RWPE2 (cell line): ENCODE data around the gene TMEM120A.

Experiments used
- ATAC-seq: fragments of 200-7000 bp; cut with Tn5 transposase; 3 replicates; pipeline ENCODE4 v1.9.1; 2021; ENCODE audit warnings: low read depth
- DNase-seq: peaks from one replicate; pipeline ENCODE4 v3.0.0-alpha.2; 2020; ENCODE audit warnings: low spot score
- H3K27ac ChIP-seq: fragments of 450-650 bp; 2 replicates; pipeline ENCODE4 v1.5.1; 2017; ENCODE audit warnings: mild to moderate bottlenecking; ENCODE audit not compliant: poor library complexity, severe bottlenecking
- H3K27me3 ChIP-seq: fragments of 250-450 bp; sonication (Bioruptor Pico); 2 replicates; pipeline ENCODE4 v1.5.1; 2021; ENCODE audit warnings: mild to moderate bottlenecking, moderate library complexity; ENCODE audit not compliant: insufficient read depth, poor library complexity, severe bottlenecking
- H3K36me3 ChIP-seq: fragments of 250-450 bp; sonication (Bioruptor Pico); 2 replicates; pipeline ENCODE4 v1.5.1; 2020; ENCODE audit warnings: low read depth, mild to moderate bottlenecking, moderate library complexity
- H3K4me1 ChIP-seq: fragments of 250-450 bp; sonication (Bioruptor Pico); 2 replicates; pipeline ENCODE4 v1.5.1; 2021; ENCODE audit warnings: mild to moderate bottlenecking, moderate library complexity; ENCODE audit not compliant: insufficient read depth, poor library complexity, severe bottlenecking
- H3K4me3 ChIP-seq: fragments of 250-450 bp; sonication (Bioruptor Pico); 2 replicates; pipeline ENCODE4 v1.5.1; 2021; ENCODE audit warnings: mild to moderate bottlenecking, moderate library complexity; ENCODE audit not compliant: severe bottlenecking
- H3K9me3 ChIP-seq: fragments of 250-450 bp; sonication (Bioruptor Pico); 2 replicates; pipeline ENCODE4 v1.5.1; 2021; ENCODE audit warnings: mild to moderate bottlenecking, moderate library complexity; ENCODE audit not compliant: severe bottlenecking
- CTCF ChIP-seq: fragments of 450-650 bp; IDR thresholded peaks from one replicate; pipeline ENCODE4 v1.5.1; 2017; ENCODE audit warnings: mild to moderate bottlenecking, moderate library complexity; ENCODE audit not compliant: poor library complexity, severe bottlenecking

The TMEM120A gene

DNA sequence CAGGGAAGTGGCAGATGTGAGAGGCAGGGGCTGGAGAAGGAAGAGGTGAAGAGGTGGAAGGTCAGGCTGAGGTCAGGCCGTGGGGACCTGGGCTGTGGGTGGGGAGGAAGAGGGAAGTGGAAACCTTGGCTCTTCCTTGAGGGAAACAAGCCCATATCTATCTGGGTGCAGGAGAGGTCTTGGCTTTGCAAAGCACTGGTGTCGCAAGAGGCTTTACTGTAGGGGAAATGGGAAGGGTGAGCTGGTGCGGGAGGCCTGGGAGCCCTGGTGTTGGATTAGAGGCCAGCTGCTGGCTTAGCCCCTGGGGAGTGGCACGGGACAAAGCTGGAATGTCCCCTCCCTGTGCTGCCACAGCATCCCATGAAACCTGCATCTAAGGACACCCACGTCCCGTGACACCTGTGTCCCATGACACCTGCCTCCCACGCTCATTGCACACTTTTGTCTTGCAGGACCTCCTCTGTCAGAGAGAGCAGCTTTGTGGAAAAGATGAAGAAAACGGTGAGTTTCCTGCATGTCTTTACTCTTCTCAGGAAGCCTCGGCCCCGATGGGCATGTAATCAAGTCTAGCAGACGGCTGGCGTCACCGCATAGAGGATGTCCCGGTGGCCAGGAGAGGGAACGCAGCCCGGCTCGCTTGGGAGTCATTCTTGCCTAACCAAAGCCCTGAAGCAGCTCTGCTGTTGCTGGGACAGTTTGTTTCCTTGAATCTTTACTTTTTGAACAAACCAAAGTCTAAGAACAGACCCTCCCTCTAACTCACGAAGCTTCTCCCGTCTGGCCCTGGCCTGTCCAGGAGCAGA, 22.2 kb downstream of the TMEM120A start:
- Histone ChIP-seq H3K27me3 (no peaks in the 10 kb centered on the region), H3K4me1 (no peaks in the 10 kb centered on the region), H3K4me3 (no peak overlapping the region), H3K9me3 (no peaks in the 10 kb centered on the region), H3K36me3 (peaks cover 11% of the 10 kb centered on the region; the same call in 1 of the 2 replicates), H3K27ac (no peak overlapping the region)
- TF ChIP-seq CTCF, result no peak
- no peak for ATAC-seq
- DNase-seq, result no peak

DNA sequence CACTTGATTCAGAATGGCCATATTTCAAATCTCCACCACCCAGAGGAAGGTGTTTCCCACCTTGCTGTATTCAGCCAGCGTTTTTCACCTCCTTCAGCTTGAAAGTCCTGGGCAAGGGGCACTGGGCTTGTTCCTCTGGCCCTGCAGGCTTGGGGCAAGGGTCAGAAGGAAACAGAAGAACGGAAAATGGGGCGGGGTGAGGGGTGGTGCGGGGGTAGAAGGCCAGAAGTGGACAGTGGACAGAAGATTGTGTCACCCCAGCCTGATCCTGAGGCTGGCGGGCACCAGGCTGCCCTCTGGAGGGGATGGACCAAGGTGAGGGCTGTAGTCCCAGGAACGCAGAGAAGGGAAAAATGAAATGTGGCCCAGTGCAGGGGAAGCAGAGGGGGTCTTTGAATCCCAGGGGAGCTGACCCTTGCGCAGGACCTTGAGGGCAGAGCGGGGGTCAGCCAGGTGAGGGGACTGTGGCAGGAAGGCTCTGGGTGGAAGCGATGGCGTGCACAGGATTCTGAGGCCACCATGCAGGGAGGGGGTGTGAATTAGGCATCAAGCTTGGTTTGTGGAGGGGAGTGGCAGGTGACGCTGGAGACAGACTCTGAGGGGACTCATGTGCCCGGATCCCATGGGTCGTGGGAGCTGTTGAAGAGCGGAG, 23.0 kb downstream of the TMEM120A start:
- Histone ChIP-seq H3K4me3 (no peak overlapping the region), H3K27ac (no peak overlapping the region), H3K9me3 (no peaks in the 10 kb centered on the region), H3K36me3 (peaks cover 11% of the 10 kb centered on the region; the same call in 1 of the 2 replicates), H3K27me3 (no peaks in the 10 kb centered on the region), H3K4me1 (no peaks in the 10 kb centered on the region)
- DNase-seq (no peak), ATAC-seq (no peak)
- no peak for TF ChIP-seq CTCF

DNA sequence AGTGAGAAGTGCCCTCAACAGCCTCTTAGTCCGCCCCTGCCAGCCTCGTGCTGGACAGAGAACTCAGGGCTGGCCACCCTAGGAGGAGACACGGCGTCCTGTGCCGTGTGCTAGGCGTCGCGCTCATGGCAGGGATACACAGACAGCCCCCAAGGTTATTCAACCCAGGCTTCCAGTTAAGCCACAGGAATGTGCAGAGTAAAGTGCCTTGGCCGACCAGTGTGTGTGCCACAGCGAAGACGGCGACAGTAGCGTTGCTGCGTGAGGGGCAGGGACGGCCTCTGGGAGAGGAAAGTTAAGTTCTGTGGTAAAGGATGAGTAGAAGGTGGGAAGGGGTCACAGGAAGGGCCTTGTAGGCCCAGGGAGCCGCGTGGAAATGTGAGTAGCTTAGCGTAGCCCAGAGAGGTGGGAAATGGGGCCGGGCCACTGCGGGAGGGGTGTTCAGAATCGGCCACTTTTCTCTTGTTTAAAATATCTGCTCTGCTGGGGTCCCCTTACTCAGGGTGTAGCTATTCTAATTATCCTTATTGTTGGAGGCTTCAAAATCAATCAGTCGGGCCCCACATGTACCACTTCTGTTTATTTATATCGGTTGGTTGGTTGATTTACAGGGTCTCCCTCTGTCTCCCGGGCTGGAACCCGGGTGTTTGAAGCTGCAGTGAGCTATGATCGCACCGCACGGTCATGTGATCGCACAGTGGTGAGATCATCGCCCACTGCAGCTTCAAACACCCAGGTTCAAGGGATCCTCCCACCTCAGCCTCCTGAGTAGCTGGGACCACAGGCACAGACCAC, 24.5 kb downstream of the TMEM120A start:
- Histone ChIP-seq H3K9me3 (no peaks in the 10 kb centered on the region), H3K27me3 (no peaks in the 10 kb centered on the region), H3K36me3 (peaks cover 11% of the 10 kb centered on the region; the same call in 1 of the 2 replicates), H3K27ac (no peak overlapping the region), H3K4me3 (no peak overlapping the region), H3K4me1 (no peaks in the 10 kb centered on the region)
- ATAC-seq, result no peak
- no peak for TF ChIP-seq CTCF
- DNase-seq, result no peak

DNA sequence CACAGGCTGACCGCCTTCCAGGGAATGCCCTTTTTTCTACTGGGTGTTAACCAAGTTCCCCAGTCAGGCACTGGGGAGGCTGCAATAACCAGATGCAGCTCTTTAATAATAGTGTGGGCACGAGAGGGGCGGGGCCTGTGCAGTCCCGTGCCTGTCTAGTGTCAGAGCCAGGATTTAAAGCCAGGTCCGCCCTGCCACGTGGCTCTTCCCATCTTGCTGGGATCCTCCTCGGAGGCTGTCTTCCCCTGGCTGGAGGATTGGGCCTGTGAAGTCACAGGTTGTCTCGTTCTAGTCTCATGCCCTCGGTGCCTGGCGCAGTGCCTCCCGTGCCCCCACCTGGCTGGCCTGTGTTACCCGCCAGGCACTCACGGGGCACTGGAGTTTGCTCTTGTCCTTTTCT, 25.2 kb downstream of the TMEM120A start:
- DNase-seq (no peak), ATAC-seq (no peak)
- no peak for TF ChIP-seq CTCF
- Histone ChIP-seq H3K36me3 (peaks cover 11% of the 10 kb centered on the region; the same call in 1 of the 2 replicates), H3K27me3 (no peaks in the 10 kb centered on the region), H3K4me3 (no peak overlapping the region), H3K27ac (no peak overlapping the region), H3K4me1 (no peaks in the 10 kb centered on the region), H3K9me3 (no peaks in the 10 kb centered on the region)
